Measurements from ENCODE around the gene NAA16.
"Not testable (repeated sequence)": the region's sequence is repeated elsewhere in the genome, so short reads cannot be mapped to it uniquely, and the experiment has no call there.

DNA sequence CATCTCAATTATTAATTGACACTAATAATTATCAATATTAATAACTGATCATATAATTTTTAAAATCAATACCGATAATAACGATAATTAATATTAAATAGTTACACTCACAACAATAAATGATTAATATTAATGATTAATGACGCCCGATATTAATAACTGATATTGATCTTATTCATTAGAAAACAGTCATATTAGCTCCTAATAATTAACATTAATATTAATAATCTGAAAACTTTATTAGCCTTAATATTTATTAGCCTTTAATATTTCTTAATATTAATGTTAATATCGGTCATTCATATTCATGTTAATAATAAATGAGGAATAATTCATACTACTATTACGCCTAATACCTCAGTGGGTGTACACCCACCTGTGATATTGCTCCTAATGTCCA, 113.6 kb downstream of the NAA16 start:
- TF ChIP-seq, protein P1, sequence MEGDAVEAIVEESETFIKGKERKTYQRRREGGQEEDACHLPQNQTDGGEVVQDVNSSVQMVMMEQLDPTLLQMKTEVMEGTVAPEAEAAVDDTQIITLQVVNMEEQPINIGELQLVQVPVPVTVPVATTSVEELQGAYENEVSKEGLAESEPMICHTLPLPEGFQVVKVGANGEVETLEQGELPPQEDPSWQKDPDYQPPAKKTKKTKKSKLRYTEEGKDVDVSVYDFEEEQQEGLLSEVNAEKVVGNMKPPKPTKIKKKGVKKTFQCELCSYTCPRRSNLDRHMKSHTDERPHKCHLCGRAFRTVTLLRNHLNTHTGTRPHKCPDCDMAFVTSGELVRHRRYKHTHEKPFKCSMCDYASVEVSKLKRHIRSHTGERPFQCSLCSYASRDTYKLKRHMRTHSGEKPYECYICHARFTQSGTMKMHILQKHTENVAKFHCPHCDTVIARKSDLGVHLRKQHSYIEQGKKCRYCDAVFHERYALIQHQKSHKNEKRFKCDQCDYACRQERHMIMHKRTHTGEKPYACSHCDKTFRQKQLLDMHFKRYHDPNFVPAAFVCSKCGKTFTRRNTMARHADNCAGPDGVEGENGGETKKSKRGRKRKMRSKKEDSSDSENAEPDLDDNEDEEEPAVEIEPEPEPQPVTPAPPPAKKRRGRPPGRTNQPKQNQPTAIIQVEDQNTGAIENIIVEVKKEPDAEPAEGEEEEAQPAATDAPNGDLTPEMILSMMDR (IDR thresholded peaks at IDR 0.05) = not testable (repeated sequence)
- not testable (repeated sequence) for TF ChIP-seq EZH2 (IDR thresholded peaks at IDR 0.05; ENCODE audit: borderline replicate concordance, insufficient read depth, low read depth, low read length, poor library complexity, severe bottlenecking)
